K562 (cell line): Measurements from ENCODE around the gene POLR3A. TPM values are rescaled to one million over a fixed set of nuclear protein-coding genes. Genes with fewer than 3 reads are reported as not detected.
A peak's percentile ranks its signal among the peaks of the same experiment; 100 is the strongest.

Source experiments
- DEAF1 ChIP-seq: fragments of 450-650 bp; formaldehyde crosslinking; IDR thresholded peaks from 2 replicates; pipeline ENCODE4 v1.4.0; 2020; ENCODE audit warnings: mild to moderate bottlenecking, moderate library complexity
- E2F6 ChIP-seq, 2 experiments: IDR thresholded peaks; 2 replicates each; pipeline ENCODE4 v1.6.1; 2011; ENCODE audit warnings: borderline replicate concordance in 1 of 2, control low read depth in 1 of 2, low read depth in 1 of 2, low read length in 1 of 2, mild to moderate bottlenecking in 1 of 2, mixed read lengths in 1 of 2, moderate library complexity in 1 of 2; ENCODE audit not compliant: insufficient read depth in 1 of 2, insufficient read length in 1 of 2, poor library complexity in 1 of 2, severe bottlenecking in 1 of 2; ENCODE audit errors: extremely low read depth in 1 of 2
- FOXK2 ChIP-seq, 2 experiments: fragments of 450-650 bp; IDR thresholded peaks in 1 of 2; conservative IDR thresholded peaks in 1 of 2; 2 replicates each; pipeline ENCODE4 v1.6.1; 2016; ENCODE audit warnings: low read depth in 2 of 2, mild to moderate bottlenecking in 1 of 2
- GTF2F1 ChIP-seq: IDR thresholded peaks from 2 replicates; pipeline ENCODE4 v1.6.1; 2011; ENCODE audit warnings: low read depth, low read length, improper control_type of control experiment
- MAFK ChIP-seq: IDR thresholded peaks from 2 replicates; pipeline ENCODE4 v1.6.1; 2011; ENCODE audit warnings: low read length, improper control_type of control experiment
- MEF2A ChIP-seq: IDR thresholded peaks from 2 replicates; pipeline ENCODE4 v1.6.1; 2011; ENCODE audit warnings: low read depth, mild to moderate bottlenecking, low read length, moderate library complexity; ENCODE audit not compliant: control insufficient read depth
- NFE2 ChIP-seq: IDR thresholded peaks from 2 replicates; pipeline ENCODE4 v1.6.1; 2014; ENCODE audit warnings: antibody characterized with exemption, low read depth
- PHB2 ChIP-seq: fragments of 450-650 bp; IDR thresholded peaks from 2 replicates; pipeline ENCODE4 v1.6.1; 2017; ENCODE audit warnings: low read depth
- PURB ChIP-seq: sonication (generic); formaldehyde crosslinking; IDR thresholded peaks from 2 replicates; pipeline ENCODE4 v1.9.0; 2021; ENCODE audit warnings: low read depth, mild to moderate bottlenecking, missing genetic modification reagents
- RB1 ChIP-seq: fragments of 450-650 bp; IDR thresholded peaks from 2 replicates; pipeline ENCODE4 v1.6.1; 2017; ENCODE audit warnings: low read depth, mild to moderate bottlenecking
- SMAD4 ChIP-seq: fragments of 250-450 bp; sonication (Bioruptor Pico); conservative IDR thresholded peaks from 2 replicates; pipeline ENCODE4 v1.8.0; 2021; ENCODE audit warnings: inconsistent platforms, mild to moderate bottlenecking, moderate library complexity
- ZBTB8A ChIP-seq: fragments of 450-650 bp; IDR thresholded peaks from 2 replicates; pipeline ENCODE4 v1.6.1; 2018; ENCODE audit warnings: mild to moderate bottlenecking, moderate library complexity; ENCODE audit not compliant: partially characterized antibody
- ZNF280B ChIP-seq: fragments of 250-450 bp; sonication (Bioruptor Pico); IDR thresholded peaks from 2 replicates; pipeline ENCODE4 v1.5.1; 2021; ENCODE audit warnings: mild to moderate bottlenecking
- ZNF407 ChIP-seq: fragments of 450-650 bp; IDR thresholded peaks from 2 replicates; pipeline ENCODE4 v1.6.1; 2016; ENCODE audit warnings: low read depth
- ZNF445 ChIP-seq: fragments of 250-450 bp; sonication (Bioruptor Pico); IDR thresholded peaks from 2 replicates; pipeline ENCODE4 v1.4.0; 2020; ENCODE audit warnings: low read depth, mild to moderate bottlenecking, moderate library complexity
- polyA plus RNA-seq, 8 experiments: library from polyadenylated mRNA; depleted of rRNA in 4 of 8; stranded (reverse) in 5 of 8; unstranded in 3 of 8; fragments of >200 nt; fragmentation: Nextera tagmentation in 2 of 8; fragmentation: Illumina TruSeq in 1 of 8; extraction: Ambion mirVana in 2 of 8; extraction: Trizol in 1 of 8; gene quantifications; 2 replicates each; pipeline versions ENCODE4 v1.2.1 to v1.2.3, GENCODE V29; 2011 to 2014; ENCODE audit warnings: inconsistent platforms in 1 of 8, missing spikeins in 1 of 8
- total RNA-seq, 7 experiments: library from RNA; depleted of rRNA in 6 of 7; stranded (reverse); fragments of >200 nt in 6 of 7; fragmentation: Illumina TruSeq in 2 of 7; extraction: Trizol in 2 of 7; gene quantifications; 2 replicates each; pipeline versions ENCODE4 v1.2.1 to v1.2.3, GENCODE V29; 2011 to 2021; ENCODE audit warnings: low replicate concordance in 1 of 7

The POLR3A gene
- total and polyA plus RNA-seq, 9 of the 15 experiments (the other 6 are each of a cell fraction or from before 2014, with no cell fraction given) = 14.9 to 37.0 (median 26.7) TPM

GRCh38 chr10:77974396-77975074, 54.8 kb downstream of the POLR3A start (continued):
- TF ChIP-seq ZNF407 = no peak
- no peak for TF ChIP-seq E2F6 (IDR thresholded peaks at IDR 0.05; ENCODE audit: borderline replicate concordance in 1 of 2, extremely low read depth in 1 of 2, insufficient read depth in 1 of 2, insufficient read length in 1 of 2, low read depth in 1 of 2, low read length in 1 of 2, poor library complexity in 1 of 2, severe bottlenecking in 1 of 2)
- no peak for TF ChIP-seq PHB2
- no peak for TF ChIP-seq FOXK2 (conservative IDR thresholded peaks at IDR 0.05 in 1 of 2, IDR thresholded peaks at IDR 0.05 in 1 of 2; ENCODE audit: low read depth in 2 of 2)
- peak; percentile 83 for TF ChIP-seq SMAD4 (CRISPR knock-in tag)
- peak; percentile 76 for TF ChIP-seq DEAF1 (CRISPR knock-in tag)
- no peak for TF ChIP-seq GTF2F1
- 0 out of 2 replicates have a peak, but pooled peaks have one; percentile 29 for TF ChIP-seq RB1
- TF ChIP-seq ZNF445 = no peak
- no peak for TF ChIP-seq MAFK
- no peak for TF ChIP-seq ZNF280B (CRISPR knock-in tag)
- TF ChIP-seq NFE2 = no peak
- TF ChIP-seq PURB (CRISPR knock-in tag) = no peak
- TF ChIP-seq MEF2A = no peak
- no peak for TF ChIP-seq ZBTB8A
